Stomach (tissue), 9 donors: ENCODE data around the gene CABLES2. TPM values are rescaled to one million over a fixed set of nuclear protein-coding genes. Genes with fewer than 3 reads are reported as not detected.
A peak's percentile ranks its signal among the peaks of the same experiment; 100 is the strongest.

Source experiments
- DNase-seq, 2 donors: peaks; one replicate each; pipeline versions ENCODE4 v3.0.0 to v3.0.0-alpha.2; 2013 to 2019
- H3K27ac ChIP-seq, 5 donors: fragments of 200-600 bp in 4 of 5; sonication (generic) in 4 of 5; one replicate each; pipeline ENCODE4 v1.5.1; 2013 to 2019; ENCODE audit warnings: mild to moderate bottlenecking in 1 of 5, moderate library complexity in 1 of 5
- H3K27me3 ChIP-seq, 3 donors: fragments of 200-600 bp; sonication (generic); one replicate each; pipeline ENCODE4 v1.5.1; 2017 to 2019; ENCODE audit warnings: mixed run types in 1 of 3
- H3K36me3 ChIP-seq, 4 donors: fragments of 200-600 bp; sonication (generic); 1 replicate in 3 of 4; 2 replicates in 1 of 4; pipeline ENCODE4 v1.5.1; 2016 to 2019
- H3K4me1 ChIP-seq, 4 donors: fragments of 200-600 bp; sonication (generic); one replicate each; pipeline ENCODE4 v1.5.1; 2016 to 2019
- H3K4me3 ChIP-seq, 4 donors: fragments of 200-600 bp; sonication (generic) in 3 of 4; one replicate each; pipeline ENCODE4 v1.5.1; 2016 to 2019; ENCODE audit warnings: mild to moderate bottlenecking in 1 of 4
- H3K9me3 ChIP-seq, 4 donors: fragments of 200-600 bp; sonication (generic); one replicate each; pipeline ENCODE4 v1.5.1; 2016 to 2019
- EP300 ChIP-seq: sonication (generic); formaldehyde crosslinking; IDR thresholded peaks from one replicate; pipeline ENCODE4 v1.6.1; 2017; ENCODE audit warnings: antibody characterized with exemption
- POLR2A ChIP-seq, 4 donors: fragments of 450-650 bp; IDR thresholded peaks; one replicate each; pipeline ENCODE4 v1.6.1; 2016; ENCODE audit warnings: antibody characterized with exemption in 4 of 4, control low read depth in 2 of 4, mild to moderate bottlenecking in 1 of 4, moderate library complexity in 1 of 4
- POLR2AphosphoS5 ChIP-seq, 3 donors: sonication (generic); formaldehyde crosslinking; IDR thresholded peaks; one replicate each; pipeline ENCODE4 v1.6.1; 2016; ENCODE audit warnings: antibody characterized with exemption in 3 of 3
- WGBS, 5 donors: extraction: QIAGEN DNeasy Blood & Tissue Kit in 3 of 5; methylation state at CpG; one replicate each; pipeline versions ENCODE4 v1.1.5 to v1.1.7; 2013 to 2018; 5-methylcytosine and 5-hydroxymethylcytosine counted together
- intact Hi-C: fragments of 100-400 bp; cut with DNase I; formaldehyde crosslinking; loops from one replicate; pipeline ENCODE4 v1.15.1; 2023; ENCODE audit warnings: low total_unique reads
- polyA plus RNA-seq, 3 donors: library from polyadenylated mRNA; stranded (reverse); fragments of 200-250 nt; gene quantifications; one replicate each; pipeline ENCODE4 v1.2.3, GENCODE V29; 2013
- total RNA-seq, 5 donors: library from RNA; depleted of rRNA; stranded (reverse); fragments of >200 nt; gene quantifications; one replicate each; pipeline versions ENCODE4 v1.1.0 to v1.2.3, GENCODE V29; 2014 to 2016
- TF ChIP-seq, protein P1 (sequence below), 7 experiments: fragments of 450-650 bp in 4 of 7; fragments of 200-600 bp in 3 of 7; sonication (generic) in 3 of 7; IDR thresholded peaks; one replicate each; pipeline ENCODE4 v1.5.1; 2016 to 2019; ENCODE audit warnings: antibody characterized with exemption in 7 of 7, control low read depth in 2 of 7, mild to moderate bottlenecking in 1 of 7
- donor health status: healthy with polysubstance abuse.
- donor health status: Bipolar disorder and iron deficiency.
- donor health status: healthy.

The CABLES2 gene
- total and polyA plus RNA-seq, 8 donors: 0.55 to 7.8 (median 1.9) TPM

DNA sequence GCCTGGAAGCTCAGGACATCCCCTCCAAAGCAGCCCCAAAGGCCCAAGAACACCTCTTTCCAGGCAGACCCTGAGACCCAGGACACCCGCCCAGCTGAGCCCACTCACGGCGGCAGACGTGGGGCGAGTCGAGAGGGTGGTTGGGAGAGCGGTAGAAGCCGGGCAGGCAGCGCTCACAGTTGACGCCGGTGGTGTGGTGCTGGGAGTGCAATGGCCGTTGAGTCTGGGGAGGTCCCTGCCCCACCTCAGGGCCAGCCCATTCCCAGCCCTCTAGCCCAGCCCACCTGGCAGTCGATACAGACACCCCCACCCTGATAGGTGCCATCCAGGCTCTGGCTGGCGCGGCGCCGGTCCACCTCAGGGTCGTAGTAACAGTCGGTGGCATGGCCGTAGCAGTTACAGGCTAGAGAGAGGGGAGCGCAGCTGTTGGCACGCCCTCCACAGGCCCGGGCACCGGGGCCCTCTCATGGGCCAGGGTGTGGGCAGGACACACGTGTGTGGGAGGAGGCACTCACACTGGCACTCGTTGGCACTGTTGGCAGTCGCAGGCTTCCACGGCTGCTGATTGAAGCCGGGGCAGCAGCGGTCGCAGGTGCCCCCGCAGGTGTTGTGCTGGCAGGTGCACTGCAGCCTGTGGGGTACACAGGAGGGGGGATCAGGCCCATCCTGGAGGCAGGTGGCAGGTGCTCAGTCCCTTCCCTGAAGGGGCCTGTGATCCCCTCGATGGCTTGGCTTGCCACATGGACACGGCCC, 60.5 kb downstream of the CABLES2 start:
- H3K9me3 ChIP-seq: no peaks in the 10 kb centered on the region
- TF ChIP-seq POLR2AphosphoS5 (IDR thresholded peaks at IDR 0.05) (no peak), POLR2A (IDR thresholded peaks at IDR 0.05) (no peak), EP300 (no peak)
- TF ChIP-seq, protein P1, sequence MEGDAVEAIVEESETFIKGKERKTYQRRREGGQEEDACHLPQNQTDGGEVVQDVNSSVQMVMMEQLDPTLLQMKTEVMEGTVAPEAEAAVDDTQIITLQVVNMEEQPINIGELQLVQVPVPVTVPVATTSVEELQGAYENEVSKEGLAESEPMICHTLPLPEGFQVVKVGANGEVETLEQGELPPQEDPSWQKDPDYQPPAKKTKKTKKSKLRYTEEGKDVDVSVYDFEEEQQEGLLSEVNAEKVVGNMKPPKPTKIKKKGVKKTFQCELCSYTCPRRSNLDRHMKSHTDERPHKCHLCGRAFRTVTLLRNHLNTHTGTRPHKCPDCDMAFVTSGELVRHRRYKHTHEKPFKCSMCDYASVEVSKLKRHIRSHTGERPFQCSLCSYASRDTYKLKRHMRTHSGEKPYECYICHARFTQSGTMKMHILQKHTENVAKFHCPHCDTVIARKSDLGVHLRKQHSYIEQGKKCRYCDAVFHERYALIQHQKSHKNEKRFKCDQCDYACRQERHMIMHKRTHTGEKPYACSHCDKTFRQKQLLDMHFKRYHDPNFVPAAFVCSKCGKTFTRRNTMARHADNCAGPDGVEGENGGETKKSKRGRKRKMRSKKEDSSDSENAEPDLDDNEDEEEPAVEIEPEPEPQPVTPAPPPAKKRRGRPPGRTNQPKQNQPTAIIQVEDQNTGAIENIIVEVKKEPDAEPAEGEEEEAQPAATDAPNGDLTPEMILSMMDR (IDR thresholded peaks at IDR 0.05): no peak
- intact Hi-C loops: no loop called here
- WGBS, 5 donors: 91 to 93% (median 92%) methylated on average over 13 to 34 of the region's 34 CpGs
- peaks cover 6 to 14% (median 8%) of the 10 kb centered on the region in 4 donors for H3K4me1 ChIP-seq
- no peak overlapping the region for H3K4me3 ChIP-seq
- H3K27ac ChIP-seq: peak overlapping the region in 1 of 5 donors; percentile 51
- no peak for DNase-seq
- no peaks in the 10 kb centered on the region for H3K27me3 ChIP-seq
- peaks cover 32 to 80% (median 51%) of the 10 kb centered on the region in 4 donors for H3K36me3 ChIP-seq

DNA sequence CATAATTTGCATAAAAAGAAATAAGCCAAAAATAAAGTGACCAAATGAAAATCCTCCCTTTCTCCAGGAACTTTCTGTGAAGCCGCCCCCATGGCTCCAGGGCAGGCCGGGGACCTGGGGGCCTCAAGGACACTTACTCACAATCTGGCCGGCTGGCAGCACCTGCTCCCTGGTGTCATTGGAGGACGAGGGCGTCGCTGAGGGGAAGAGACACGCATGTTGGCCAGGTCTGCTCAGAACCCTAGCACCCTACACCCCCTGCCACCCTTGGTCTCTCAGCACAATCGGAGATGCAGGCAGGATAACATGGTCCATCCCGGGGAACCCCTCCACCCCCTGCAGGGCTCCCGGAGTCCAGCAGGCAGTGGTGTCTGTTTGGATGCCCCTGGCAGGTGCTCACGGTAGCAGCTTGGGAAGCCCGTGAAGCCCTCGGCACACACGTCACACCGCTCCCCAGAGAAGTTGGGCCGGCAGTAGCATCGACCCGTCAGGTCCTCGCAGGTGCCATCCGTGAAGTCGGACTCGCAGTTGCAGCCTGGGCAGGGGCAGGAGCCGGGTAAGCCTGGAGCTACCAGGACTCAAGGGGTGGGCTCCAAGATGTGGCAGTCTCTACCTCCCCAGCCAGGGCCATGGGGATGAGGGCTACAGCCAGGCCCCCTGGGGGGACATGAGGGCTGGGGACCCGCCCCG, 61.3 kb downstream of the CABLES2 start:
- DNase-seq: no peak
- Histone ChIP-seq H3K36me3 (peaks cover 26 to 78% (median 50%) of the 10 kb centered on the region in 4 donors), H3K27ac (peak overlapping the region in 1 of 5 donors; percentile 51), H3K9me3 (no peaks in the 10 kb centered on the region), H3K27me3 (no peaks in the 10 kb centered on the region), H3K4me3 (no peak overlapping the region), H3K4me1 (peaks cover 6 to 11% (median 8%) of the 10 kb centered on the region in 4 donors)
- 86 to 91% (median 89%) methylated on average over 12 to 25 of the region's 25 CpGs for WGBS, 5 donors
- TF ChIP-seq EP300 (no peak), POLR2AphosphoS5 (IDR thresholded peaks at IDR 0.05) (no peak), POLR2A (IDR thresholded peaks at IDR 0.05) (no peak)
- TF ChIP-seq, protein P1 (IDR thresholded peaks at IDR 0.05): no peak
- intact Hi-C loops: no loop called here

DNA sequence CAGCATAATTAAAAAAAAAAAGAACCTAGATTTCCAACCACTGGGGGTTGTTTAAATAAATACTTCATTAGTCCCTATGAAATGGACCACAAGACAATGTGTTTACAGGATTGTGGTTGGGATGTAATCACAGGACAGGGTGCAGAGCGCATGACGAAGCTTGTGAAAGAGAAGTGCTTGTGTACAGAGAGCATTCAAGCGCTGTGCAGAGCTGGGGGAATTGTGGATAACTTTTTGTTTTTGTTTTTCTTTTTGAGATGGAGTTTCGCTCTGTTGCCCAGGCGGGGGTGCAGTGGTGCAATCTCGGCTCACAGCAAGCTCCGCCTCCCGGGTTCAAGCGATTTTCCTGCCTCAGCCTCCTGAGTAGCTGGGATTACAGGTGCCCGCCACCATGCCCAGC, 62.3 kb downstream of the CABLES2 start:
- DNase-seq: no peak
- Histone ChIP-seq H3K36me3 (peaks cover 28 to 78% (median 52%) of the 10 kb centered on the region in 4 donors), H3K27ac (peak overlapping the region in 1 of 5 donors; percentile 27), H3K4me1 (peaks cover 0 to under 1% (median 0%) of the 10 kb centered on the region in 4 donors), H3K27me3 (no peaks in the 10 kb centered on the region), H3K9me3 (no peaks in the 10 kb centered on the region), H3K4me3 (no peak overlapping the region)
- 67 to 93% (median 88%) methylated on average over 10 of the region's 10 CpGs for WGBS, 5 donors
- peak in 1 of 3 donors; percentile 42 for TF ChIP-seq POLR2AphosphoS5 (IDR thresholded peaks at IDR 0.05)
- TF ChIP-seq, protein P1 (IDR thresholded peaks at IDR 0.05): no peak
- intact Hi-C loops: no loop called here

DNA sequence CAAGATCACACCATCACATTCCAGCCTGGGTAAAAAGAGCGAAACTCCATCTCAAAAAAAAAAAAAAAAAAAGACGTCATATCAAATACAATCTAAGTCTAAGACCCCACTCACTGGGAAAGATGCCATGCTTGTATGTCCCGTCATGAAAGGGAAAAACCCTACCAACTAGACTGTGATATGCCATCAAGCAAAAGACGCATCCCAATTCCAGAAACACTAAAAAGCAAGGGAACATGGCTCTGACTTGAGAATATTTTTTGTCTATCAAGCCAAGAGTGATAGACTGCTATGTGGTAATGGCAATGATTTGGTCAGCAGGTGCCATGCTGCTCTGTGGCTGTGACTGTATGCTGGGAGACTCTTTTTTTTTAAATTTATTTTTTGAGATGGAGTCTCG, 63.0 kb downstream of the CABLES2 start:
- 89 to 96% (median 93%) methylated on average over 5 of the region's 5 CpGs for WGBS, 5 donors
- Histone ChIP-seq H3K4me1 (no peaks in the 10 kb centered on the region), H3K9me3 (no peaks in the 10 kb centered on the region), H3K27ac (peak overlapping the region in 1 of 5 donors; percentile 27), H3K27me3 (no peaks in the 10 kb centered on the region), H3K4me3 (no peak overlapping the region), H3K36me3 (peaks cover 30 to 84% (median 57%) of the 10 kb centered on the region in 4 donors)
- intact Hi-C loops: no loop called here
- TF ChIP-seq, protein P1 (IDR thresholded peaks at IDR 0.05): no peak
- TF ChIP-seq POLR2A (IDR thresholded peaks at IDR 0.05): no peak
- DNase-seq: no peak
